Measurements from ENCODE around the gene PSMA7.

Gene PSMA7

DNA sequence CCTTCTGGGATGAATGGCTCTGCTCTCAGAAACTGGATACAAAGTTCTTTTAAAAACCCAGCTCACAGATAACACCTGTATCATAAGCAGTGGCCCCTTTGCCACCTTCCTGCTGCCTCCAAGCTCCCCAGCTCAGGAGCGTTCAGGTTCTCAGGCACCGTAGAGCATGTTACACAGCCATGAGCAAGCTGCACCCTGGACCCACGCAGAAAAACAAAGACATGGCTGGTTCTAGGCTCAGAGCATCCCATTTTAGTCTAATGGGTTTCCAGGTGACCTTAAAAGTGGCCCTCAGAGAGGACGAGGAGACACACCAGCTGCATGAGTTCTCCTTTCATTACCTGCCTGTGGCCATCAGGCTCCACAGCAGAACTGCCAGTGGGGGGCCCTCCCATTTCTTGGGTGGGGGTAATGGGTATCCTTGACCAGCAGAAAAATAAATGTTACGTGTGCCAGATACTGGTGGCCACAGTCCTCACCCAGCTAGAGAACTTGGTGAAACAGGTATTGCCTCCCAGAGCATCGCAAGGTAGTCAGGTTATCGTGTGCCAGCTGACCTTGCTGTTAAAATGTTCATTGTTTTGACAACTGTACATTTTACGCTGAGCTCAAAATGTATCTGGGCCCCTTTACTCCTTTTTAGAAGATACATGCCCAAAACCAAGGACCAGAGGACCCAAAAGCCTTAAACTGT is 7.5 kb downstream of the PSMA7 start:
- DNase-seq: no peak

DNA sequence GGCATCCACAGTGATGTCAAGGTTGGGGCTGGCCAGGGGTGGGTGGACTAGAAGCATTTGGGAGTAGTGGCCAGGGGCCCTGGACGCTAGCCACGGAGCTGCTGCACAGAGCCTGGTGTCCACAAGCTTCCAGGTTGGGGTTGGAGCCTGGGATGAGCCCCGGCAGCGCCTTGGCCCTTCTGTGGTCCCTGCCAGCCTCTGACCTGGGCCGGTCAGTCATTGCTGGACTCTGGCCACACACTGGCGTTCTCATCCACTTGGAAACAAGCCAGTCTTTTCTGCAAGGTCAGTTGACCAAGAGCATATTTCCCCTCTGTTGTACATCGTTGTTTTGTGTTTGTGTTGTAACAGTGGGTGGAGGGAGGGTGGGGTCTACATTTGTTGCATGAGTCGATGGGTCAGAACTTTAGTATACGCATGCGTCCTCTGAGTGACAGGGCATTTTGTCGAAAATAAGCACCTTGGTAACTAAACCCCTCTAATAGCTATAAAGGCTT is 8.4 kb downstream of the PSMA7 start:
- no peak for DNase-seq

DNA sequence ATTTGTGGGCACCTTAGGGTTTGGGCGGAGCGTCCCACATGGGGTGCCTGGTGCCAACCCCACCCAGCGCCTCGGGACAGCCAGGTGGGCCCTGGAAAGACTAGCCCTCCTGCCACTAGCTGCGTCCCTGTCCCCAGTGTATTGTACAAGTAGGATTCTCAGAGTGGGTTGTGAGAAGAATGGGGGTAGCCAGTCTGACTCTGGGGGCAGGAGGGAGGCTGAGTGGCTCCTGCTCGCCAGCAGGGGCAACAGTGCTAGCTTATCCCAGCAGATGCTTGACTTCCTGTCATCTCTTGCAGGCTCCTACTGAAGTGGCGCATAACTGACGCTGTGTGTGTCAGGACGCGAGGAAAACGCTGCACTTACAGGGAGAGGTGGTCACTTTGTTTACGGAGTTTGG is 9.3 kb downstream of the PSMA7 start:
- no peak for DNase-seq

DNA sequence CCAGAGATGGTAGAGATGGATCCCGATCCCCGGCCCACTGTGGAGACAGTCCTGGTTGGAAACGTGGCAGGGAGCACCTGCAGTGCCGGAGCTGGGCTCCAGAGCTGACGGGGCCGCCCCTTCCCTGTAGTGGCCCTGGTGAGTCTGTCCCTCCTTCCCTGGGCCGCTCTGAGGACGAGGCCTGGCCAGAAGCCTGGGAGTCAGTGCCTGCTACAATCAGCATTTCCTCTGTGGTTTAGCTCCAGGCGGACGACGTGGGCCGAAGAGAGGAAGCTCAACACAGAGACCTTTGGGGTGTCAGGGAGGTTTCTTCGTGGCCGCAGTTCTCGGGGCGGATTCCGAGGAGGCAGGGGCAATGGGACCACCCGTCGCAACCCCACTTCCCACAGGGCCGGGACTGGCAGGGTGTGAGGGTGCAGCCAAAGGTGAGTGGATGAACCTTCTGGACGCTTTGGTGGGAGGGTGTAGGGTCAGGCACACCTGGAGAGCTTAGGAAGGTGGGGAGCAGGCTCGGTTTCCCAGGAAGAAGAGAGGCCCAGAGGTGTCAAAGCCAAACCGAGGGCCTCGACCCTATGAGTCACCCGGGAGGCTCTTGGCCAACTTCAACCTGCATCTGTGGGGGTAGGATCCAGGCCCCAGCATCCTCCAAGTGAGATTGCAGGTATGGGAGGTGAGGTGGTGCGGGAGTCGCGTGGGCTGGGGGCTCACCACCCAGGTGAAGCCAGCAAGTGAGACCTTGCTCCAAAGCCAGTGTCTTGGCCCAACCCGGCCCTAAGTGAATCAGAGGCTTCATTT is 9.9 kb downstream of the PSMA7 start:
- no peak for DNase-seq

DNA sequence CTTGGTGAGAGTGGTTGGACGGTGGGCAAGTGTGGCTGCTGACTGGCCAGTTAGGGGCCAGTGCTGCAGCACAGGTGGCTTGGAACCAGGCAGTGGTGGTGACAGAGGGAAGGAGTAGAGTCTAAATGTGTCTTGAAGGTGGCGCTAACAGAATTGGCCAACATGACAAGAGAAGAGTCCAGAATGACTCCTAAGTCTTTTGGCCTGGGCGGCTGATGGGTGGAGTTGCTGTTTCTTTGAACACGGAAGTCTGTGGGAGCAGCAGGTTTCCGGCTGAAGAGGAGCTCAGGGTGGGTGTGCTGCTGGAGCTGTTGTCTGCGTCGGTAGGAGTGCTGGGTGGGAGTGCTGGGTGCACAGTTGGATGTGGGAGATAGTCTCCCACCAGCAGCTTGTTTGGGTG is 10.8 kb downstream of the PSMA7 start:
- no peak for DNase-seq

DNA sequence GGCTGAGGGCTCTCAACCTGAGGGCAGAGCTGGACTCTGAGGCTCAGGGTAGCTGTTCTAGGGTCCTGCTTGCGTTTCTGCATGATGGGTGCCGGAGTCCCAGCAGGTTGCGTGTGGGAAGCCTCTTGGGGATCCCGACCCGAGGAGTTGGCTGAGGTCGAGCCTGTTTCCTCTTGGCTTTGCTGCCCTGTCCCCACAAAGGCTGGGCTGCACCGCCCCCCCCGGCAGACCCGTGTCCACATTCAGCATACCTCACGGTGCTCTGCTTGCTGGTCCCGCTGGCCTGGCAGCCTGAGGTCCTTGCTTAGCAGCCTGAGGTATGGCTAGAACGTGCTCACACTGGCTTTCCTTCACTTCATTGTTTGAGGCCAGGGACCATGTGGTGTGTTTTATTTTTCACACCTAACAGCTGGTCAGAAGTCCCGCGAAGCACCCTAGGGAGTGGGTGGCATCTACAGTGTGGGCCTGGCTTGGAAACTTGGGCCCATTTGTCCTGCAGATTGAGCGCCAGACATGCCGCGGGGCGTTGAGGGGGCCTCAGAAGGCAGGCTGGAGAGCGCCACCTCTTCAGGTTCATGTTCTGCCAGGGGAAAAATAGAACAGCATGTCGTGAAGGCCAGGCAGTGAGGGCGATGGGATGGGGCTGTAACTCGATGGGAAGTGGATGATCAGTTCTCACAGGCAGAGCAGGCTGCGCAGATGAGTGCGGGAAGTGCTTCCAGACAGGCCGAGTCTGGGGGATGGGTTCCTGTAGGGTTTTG is 11.5 kb downstream of the PSMA7 start:
- no peak for DNase-seq

DNA sequence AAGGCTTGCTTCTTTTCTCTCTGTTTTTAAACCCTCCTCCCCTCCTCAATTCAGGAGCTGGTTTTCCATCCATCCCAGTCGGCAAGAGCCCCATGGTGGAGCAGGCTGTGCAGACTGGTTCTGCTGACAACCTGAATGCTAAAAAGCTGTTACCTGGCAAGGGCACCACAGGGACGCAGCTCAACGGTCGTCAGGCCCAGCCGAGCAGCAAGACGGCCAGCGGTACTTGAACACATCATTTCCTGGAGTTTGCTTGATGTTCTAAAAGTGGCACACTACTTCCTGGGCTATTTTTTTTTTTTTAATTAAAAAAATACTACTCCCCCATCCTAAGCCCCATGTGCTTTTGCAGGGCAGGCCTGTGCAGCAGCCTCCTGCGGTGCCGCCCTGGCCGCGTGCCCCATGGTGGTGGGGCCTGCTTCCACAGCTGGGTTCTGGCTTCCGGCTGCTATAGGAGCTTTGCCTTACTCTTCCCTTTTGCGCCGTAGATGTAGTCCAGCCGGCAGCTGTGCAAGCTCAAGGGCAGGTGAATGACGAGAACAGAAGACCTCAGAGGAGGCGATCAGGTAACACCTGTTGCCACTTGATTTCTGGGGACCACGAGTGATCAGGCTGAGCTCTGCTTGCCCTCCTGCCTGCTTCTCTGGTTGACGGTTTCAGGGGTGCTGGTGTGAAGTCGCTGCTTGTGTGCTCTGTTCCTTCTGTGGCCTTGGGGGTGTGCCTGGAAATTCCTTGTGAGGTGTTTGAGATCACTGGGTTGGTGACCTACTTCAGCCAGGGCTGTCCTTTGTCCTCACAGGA is 13.3 kb downstream of the PSMA7 start:
- no peak for DNase-seq

DNA sequence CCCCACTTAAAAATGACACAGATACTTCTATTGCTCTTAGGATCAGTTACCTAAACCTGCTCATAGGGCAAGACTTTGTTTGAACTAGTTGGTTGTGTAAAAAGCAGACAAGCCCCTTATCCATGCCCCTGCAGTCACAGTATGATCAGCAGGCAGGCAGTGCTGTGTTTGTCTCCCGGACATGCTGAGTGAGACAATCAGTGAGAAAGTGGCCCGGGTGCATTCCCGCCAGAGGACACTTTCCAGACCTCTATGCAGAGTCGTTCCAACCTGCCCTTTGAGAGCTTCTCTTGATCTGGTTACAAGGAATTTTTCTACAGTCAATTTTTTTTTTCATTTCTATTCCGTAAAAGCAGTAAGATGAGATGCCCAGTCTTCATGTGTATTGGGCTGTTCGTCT is 14.7 kb downstream of the PSMA7 start:
- DNase-seq: no peak

DNA sequence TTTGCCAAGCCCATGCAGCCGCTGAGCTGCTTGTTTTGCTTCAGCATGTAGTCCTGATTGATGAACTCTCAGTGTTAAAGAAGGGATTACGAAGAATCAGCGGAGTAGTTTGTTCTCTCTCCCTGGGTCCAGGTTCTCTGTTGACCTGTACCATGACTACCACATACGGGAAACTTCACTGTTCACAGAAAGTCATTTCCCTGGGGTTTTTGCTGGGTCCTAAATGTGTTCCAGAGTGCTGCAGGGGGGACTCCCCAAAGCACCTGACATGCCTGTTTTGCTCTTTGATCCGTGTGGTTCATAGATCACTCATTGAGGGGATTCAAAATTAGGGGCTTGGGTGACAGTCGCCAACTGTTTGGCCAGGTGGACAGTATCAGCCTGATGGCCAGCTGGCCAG is 15.4 kb downstream of the PSMA7 start:
- no peak for DNase-seq

DNA sequence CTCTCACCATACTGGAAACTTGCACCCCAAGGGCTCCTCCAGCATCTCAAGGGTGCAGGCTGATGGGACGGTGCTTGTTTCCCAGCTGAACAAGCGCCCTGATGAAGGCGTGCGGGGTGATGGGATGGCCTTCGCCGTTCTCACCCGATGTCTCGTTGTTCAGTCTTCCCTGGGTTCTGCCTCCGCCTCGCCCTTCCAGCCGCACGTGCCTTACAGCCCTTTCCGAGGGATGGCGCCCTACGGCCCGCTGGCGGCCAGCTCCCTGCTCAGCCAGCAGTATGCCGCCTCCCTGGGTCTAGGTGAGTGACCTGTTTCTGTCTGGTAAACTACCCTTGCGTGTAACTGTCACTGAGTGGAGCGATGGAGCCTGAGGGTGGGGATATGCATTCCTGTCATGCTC is 17.1 kb downstream of the PSMA7 start:
- no peak for DNase-seq

DNA sequence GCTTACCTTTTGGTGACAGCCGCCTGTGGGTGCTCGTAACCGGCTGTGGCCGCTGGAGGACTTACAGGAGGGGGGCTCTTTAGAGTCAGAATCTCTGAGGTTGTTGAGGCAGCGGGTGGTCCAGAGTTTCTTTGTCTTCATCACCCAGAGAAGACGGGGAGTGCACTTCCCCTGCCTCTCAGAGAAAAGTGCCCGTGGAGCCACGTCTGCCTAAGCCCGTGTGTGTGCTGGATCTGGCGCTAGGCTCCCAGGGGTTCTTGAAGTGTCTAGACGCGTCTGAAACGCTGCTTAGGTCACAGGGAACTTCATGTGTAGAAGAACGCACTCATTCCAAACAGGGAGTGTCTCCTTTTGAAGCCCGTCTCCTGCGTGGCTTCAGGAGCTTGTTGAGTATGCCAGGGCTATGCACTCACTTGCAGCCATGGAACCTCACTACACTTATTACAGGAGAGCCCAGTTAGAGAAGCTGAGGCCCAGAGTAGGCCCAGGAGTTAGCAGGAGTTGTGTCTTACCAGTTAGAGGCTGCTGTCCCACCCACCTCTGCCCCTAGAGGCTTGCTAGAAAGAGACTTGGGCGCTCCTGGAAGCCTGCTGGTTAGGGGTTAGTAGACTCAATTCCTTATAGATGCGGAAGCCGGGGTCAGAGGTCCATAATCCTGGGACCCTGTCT is 19.6 kb downstream of the PSMA7 start:
- DNase-seq: no peak

DNA sequence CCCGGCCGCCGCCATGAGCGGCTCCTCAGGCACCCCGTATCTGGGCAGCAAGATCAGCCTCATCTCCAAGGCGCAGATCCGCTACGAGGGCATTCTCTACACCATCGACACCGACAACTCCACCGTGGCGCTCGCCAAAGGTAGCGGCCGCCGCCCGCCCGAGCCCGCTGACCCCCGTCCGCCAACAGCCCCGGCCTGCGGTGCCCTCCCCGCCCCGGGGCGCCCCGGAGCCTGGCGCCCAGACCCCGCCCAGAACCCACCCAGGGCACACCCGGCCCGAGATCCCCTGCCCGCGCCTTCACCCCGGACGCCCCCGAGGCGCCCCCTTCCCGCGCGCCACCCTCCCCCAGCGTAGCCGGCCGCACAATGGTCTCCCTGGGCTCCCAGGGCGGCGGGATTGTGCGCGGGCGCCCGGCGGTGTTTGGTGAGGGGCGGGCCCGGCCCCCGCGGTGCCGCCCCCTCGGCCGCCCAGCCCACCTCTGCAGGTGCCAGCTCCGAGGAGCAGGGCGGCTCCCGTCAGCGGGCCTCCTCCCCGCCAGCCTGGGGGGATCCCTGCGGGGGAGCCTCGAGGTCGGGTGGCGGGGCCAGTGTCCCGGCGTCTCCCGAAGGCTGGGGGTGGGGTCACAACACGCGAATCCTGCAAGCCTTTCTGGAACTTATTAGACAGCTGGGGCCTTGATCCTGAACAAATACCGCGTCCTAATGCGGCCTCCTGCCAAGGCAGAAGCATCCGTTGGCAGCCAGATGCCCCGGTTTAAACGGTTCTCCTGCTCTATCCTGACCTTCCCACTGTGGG is 20.3 kb downstream of the PSMA7 start:
- no peak for DNase-seq

DNA sequence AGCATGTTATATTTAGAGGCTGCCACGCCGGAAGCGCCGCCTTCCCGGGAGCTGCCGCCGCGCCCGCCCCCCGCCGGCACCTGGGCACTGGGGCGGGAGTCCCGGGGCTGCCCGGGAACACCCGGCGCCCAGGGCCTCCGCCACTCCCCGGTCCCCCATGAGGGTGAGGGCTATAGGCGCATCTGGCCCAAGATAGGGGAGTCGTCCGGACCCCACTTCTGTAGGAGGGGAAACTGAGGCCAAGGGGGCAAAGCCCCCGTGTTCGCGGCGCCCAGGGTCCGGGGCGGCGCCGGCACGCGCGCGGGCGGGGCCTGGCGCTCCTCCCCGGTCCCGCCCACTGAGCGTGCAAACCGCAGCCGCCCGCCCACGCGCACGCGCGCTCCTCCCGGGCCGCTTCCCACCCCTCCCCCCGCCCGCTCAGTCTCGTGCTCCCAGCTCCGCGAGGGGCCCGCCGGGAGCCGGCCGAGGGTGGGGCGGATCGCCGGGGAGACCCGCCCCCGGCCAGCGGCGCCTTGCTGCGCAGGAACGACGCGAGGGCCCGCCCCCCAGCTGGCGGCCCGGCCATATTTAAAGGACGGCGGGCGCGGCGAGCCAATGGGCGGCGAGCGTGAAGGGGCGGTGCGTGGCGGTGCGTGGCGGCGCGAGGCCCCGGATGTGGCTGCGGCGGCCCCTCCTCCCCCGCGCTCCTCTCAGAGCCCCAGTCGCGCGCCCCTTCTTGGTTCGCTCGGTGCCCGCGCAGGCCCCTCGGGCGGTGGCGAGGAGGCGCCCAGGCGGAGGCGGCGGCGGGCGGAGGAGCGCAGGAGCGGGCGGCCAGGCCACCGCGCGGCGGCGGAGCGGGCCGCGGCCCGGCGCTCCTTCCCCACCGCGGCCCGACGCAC is 21.2 kb downstream of the PSMA7 start, which contains the start of gene LSM14B:
LSM14B (plus strand) TSS at position 700 of the 878 bp plus-strand sequence. CDS start 192 bp downstream, outside the sequence.
- peak; percentile 96 for DNase-seq

DNA sequence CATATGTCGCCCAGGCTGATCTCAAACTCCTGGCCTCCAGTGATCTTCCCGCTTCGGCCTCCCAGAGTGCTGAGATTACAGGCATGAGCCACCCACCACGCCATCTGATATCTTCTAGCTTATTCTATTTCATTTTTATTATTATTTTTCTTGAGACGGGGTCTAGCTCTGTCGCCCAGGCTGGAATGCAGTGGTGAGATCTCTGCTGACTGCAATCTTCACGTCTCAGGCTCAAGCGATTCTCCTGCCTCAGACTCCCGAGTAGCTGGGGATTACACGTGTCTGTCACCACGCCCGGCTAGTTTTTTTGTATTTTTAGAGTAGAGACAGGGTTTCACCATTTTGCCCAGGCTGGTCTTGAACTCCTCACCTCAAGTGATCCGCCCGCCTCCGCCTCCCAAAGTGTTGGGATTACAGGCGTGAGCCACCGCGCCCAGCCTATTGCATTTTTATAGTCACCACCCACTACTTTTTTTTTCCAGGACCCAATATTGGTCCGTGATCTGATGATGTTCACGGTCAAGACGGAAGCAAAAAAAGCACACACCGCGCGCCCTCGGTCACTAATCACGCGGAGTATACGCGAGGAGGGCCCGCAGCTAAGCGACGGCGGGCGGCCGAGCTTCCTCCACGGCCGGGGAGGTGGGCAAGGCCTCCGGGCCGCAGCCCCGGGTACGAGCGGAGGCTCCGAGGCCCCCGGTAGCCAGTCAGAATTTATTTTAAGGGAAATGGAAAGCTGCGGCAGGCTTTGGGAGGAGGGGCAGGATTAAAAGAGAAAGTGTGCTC is 22.0 kb downstream of the PSMA7 start:
- no peak for DNase-seq

DNA sequence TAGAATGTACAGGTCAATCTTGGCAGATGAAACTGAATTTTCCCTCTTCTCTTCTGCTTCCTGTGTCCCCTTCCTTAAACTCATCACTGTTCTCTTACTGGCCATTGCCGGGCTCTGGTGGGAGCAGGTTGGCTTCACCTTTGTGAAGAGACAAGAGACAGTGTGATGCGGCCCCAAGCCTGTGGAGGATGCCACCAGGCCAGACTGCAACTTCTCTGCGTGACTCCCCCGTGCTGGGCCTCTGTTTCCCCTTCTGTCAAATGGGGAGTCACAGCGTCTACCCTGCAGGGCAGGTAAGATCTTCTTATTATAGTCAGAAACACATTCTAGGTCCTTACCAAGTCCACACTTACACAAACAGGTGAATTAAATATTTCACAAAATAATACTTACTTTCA is 22.8 kb downstream of the PSMA7 start:
- DNase-seq: no peak

DNA sequence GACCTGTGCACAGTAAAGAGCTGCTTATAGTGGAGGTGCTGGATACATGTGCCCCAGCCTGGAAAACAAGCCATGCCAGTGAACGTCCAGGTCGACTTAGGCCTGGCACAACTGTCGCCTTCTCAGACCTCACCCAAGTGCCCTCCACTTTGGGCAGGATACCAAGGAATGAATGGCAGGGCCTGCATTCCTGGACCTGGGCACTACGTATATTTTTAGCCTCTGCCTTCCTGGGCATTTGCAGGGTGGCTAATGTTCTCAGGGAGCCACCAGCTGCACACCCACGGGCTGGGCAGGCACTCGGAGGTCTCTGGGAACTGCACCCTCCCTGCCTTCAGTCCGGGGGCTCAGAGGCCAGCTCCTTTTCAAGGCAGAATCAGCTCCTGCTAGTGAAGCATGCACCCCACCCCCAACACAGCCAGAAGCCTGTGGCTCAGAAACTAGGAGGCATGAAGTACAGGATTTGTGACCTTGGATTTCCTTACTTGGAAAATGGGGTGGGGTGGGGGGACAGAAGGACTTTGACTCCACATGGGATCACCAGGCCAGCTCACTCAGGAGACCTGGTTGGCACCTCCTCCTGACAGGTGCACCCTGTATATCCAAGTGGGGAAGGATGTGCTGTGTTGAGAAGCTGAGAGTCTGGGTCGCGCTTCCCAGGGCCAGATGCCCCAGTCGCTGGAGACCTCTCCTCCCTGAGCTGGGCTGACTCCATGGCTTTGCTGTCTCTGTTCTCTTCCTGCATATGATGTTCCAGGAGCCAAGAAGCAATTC is 23.4 kb downstream of the PSMA7 start:
- DNase-seq: no peak

DNA sequence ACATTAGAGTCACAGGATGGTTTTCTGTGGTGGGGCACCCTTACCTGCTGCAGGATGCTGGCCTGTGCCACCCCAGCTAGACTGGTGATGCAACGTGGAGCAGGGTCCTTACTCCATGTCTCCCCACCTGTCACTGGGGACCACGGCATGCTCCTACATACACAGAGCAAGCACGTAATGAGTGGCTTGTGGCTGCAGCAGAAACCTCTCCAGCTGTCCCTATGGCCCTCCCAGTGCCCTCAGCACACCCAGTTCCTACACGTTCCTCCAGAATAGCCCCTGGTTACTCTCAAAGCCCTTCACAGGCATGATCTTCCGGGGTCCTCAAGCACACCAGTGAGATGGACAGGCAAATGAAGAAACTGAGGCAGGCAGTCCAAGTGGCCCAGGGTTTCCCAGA is 24.1 kb downstream of the PSMA7 start:
- no peak for DNase-seq
